NCI-H774 (cell line): ENCODE data around the gene FAM124B.

Experiments used
- DNase-seq: peaks from one replicate; lab custom pipeline; 2025; lab: John Stamatoyannopoulos, UW

Gene FAM124B

GRCh38 chr2:224401641-224402342 is at the start of gene FAM124B:
Gene FAM124B (minus strand): TSS chr2:224402107. CDS start chr2:224401768, 339 bp downstream.
- no peak for DNase-seq

GRCh38 chr2:224449212-224450147 is 47.6 kb upstream of the FAM124B start:
- DNase-seq: no peak

- no peak for DNase-seq
These were observed 46.3 kb upstream of the FAM124B start for GRCh38 chr2:224448236-224448635.

- no peak for DNase-seq
These were observed 42.9 kb upstream of the FAM124B start for GRCh38 chr2:224444783-224445182.

GRCh38 chr2:224444021-224444420 is 42.1 kb upstream of the FAM124B start:
- DNase-seq: no peak

GRCh38 chr2:224442071-224442967 is 40.4 kb upstream of the FAM124B start:
- no peak for DNase-seq

GRCh38 chr2:224440988-224441387 is 39.1 kb upstream of the FAM124B start:
- no peak for DNase-seq

- no peak for DNase-seq
These were observed 36.8 kb upstream of the FAM124B start for GRCh38 chr2:224438726-224439125.

GRCh38 chr2:224436634-224437033 is 34.7 kb upstream of the FAM124B start:
- DNase-seq: no peak

- DNase-seq: no peak
These were observed 32.7 kb upstream of the FAM124B start for GRCh38 chr2:224434618-224435017.

GRCh38 chr2:224433442-224433841 is 31.5 kb upstream of the FAM124B start:
- no peak for DNase-seq

GRCh38 chr2:224432003-224432579 is 30.2 kb upstream of the FAM124B start:
- no peak for DNase-seq

GRCh38 chr2:224429441-224429810 is 27.5 kb upstream of the FAM124B start:
- no peak for DNase-seq

- no peak for DNase-seq
These were observed 27.0 kb upstream of the FAM124B start for GRCh38 chr2:224428787-224429440.

- no peak for DNase-seq
These were observed 25.6 kb upstream of the FAM124B start for GRCh38 chr2:224427471-224427870.

GRCh38 chr2:224426656-224427055 is 24.7 kb upstream of the FAM124B start:
- no peak for DNase-seq

- DNase-seq: no peak
These were observed 19.2 kb upstream of the FAM124B start for GRCh38 chr2:224421065-224421464.

- no peak for DNase-seq
These were observed 16.0 kb upstream of the FAM124B start for GRCh38 chr2:224417947-224418346.

GRCh38 chr2:224417361-224417729 is 15.4 kb upstream of the FAM124B start:
- no peak for DNase-seq

GRCh38 chr2:224416656-224417360 is 14.9 kb upstream of the FAM124B start:
- DNase-seq: no peak

- no peak for DNase-seq
These were observed 11.5 kb upstream of the FAM124B start for GRCh38 chr2:224413381-224413780.
